Adrenal gland (tissue), 5 donors: ENCODE measurements around the gene AMPD3.

Source experiments
- CTCF ChIP-seq, 6 experiments: fragments of 450-650 bp in 4 of 6; fragments of 200-600 bp in 2 of 6; sonication (generic) in 1 of 6; IDR thresholded peaks; 1 replicate in 5 of 6; 2 replicates in 1 of 6; pipeline versions ENCODE4 v1.5.1 to v1.8.0; 2016 to 2021; ENCODE audit warnings: antibody characterized with exemption in 6 of 6, mild to moderate bottlenecking in 2 of 6, moderate library complexity in 1 of 6
- POLR2A ChIP-seq, 2 donors: fragments of 450-650 bp; IDR thresholded peaks; one replicate each; pipeline ENCODE4 v1.6.1; 2017; ENCODE audit warnings: antibody characterized with exemption in 2 of 2, mild to moderate bottlenecking in 2 of 2, moderate library complexity in 1 of 2
- donor health status: DM: no; HTN: no; CAD: no.

GRCh38 chr11:10511181-10511621 lies 56.1 kb downstream of the AMPD3 start:
- no peak for TF ChIP-seq POLR2A (IDR thresholded peaks at IDR 0.05)
- TF ChIP-seq CTCF (IDR thresholded peaks at IDR 0.05): no peak
